K562 (cell line): Measurements from ENCODE around the gene RBM28. TPM values are rescaled to one million over a fixed set of nuclear protein-coding genes. Genes with fewer than 3 reads are reported as not detected.

Source experiments
- CBX2 ChIP-seq: fragments of 200-600 bp; sonication (generic); IDR thresholded peaks from one replicate; pipeline ENCODE4 v1.6.1; 2012; ENCODE audit warnings: mild to moderate bottlenecking, low read length, inconsistent platforms; ENCODE audit not compliant: insufficient read depth, poor library complexity, severe bottlenecking
- ERF ChIP-seq: fragments of 450-650 bp; formaldehyde crosslinking; IDR thresholded peaks from 2 replicates; pipeline ENCODE4 v1.4.0; 2020; ENCODE audit warnings: mild to moderate bottlenecking, mixed read lengths
- FUS ChIP-seq: fragments of 200-400 bp; formaldehyde crosslinking; optimal IDR thresholded peaks from 2 replicates; pipeline ENCODE3; 2017; ENCODE audit warnings: low read depth, low read length
- HDAC1 ChIP-seq, 2 experiments: fragments of 450-650 bp; IDR thresholded peaks; 2 replicates each; pipeline ENCODE4 v1.6.1; 2016 to 2017; ENCODE audit warnings: inconsistent platforms in 1 of 2, mild to moderate bottlenecking in 1 of 2, moderate library complexity in 1 of 2
- HDAC2 ChIP-seq: fragments of 450-650 bp; IDR thresholded peaks from 2 replicates; pipeline ENCODE4 v1.6.1; 2016; ENCODE audit warnings: mild to moderate bottlenecking
- MCM5 ChIP-seq: fragments of 450-650 bp; IDR thresholded peaks from 2 replicates; pipeline ENCODE4 v1.6.1; 2016; ENCODE audit warnings: low read depth
- PHF21A ChIP-seq: fragments of 450-650 bp; IDR thresholded peaks from 2 replicates; pipeline ENCODE4 v1.6.1; 2017; ENCODE audit warnings: low read depth, borderline replicate concordance
- SIRT6 ChIP-seq: IDR thresholded peaks from one replicate; pipeline ENCODE4 v1.6.1; 2012; ENCODE audit warnings: low read depth, mild to moderate bottlenecking, control low read depth, inconsistent platforms, low read length, moderate library complexity
- SMAD2 ChIP-seq: fragments of 150-350 bp; IDR thresholded peaks from 2 replicates; pipeline ENCODE4 v1.6.1; 2014; ENCODE audit warnings: low read depth, mild to moderate bottlenecking, low read length
- SMC3 ChIP-seq: conservative IDR thresholded peaks from 2 replicates; pipeline ENCODE4 v1.6.1; 2011; ENCODE audit warnings: low read depth, low read length, improper control_type of control experiment; ENCODE audit not compliant: insufficient read depth
- SREBF2 ChIP-seq: sonication (generic); formaldehyde crosslinking; IDR thresholded peaks from 2 replicates; pipeline ENCODE4 v1.4.0; 2020; ENCODE audit warnings: mild to moderate bottlenecking, missing genetic modification reagents
- ZNF197 ChIP-seq: fragments of 200-800 bp; sonication (Bioruptor generic); IDR thresholded peaks from 2 replicates; pipeline ENCODE4 v1.6.1; 2016; ENCODE audit warnings: low read depth, missing genetic modification characterization, missing compliant biosample characterization
- ZNF696 ChIP-seq: fragments of 250-450 bp; sonication (Bioruptor Pico); conservative IDR thresholded peaks from 2 replicates; pipeline ENCODE4 v1.4.0; 2020; ENCODE audit warnings: mild to moderate bottlenecking, moderate library complexity
- polyA plus RNA-seq, 8 experiments: library from polyadenylated mRNA; depleted of rRNA in 4 of 8; stranded (reverse) in 5 of 8; unstranded in 3 of 8; fragments of >200 nt; fragmentation: Nextera tagmentation in 2 of 8; fragmentation: Illumina TruSeq in 1 of 8; extraction: Ambion mirVana in 2 of 8; extraction: Trizol in 1 of 8; gene quantifications; 2 replicates each; pipeline versions ENCODE4 v1.2.1 to v1.2.3, GENCODE V29; 2011 to 2014; ENCODE audit warnings: inconsistent platforms in 1 of 8, missing spikeins in 1 of 8
- total RNA-seq, 7 experiments: library from RNA; depleted of rRNA in 6 of 7; stranded (reverse); fragments of >200 nt in 6 of 7; fragmentation: Illumina TruSeq in 2 of 7; extraction: Trizol in 2 of 7; gene quantifications; 2 replicates each; pipeline versions ENCODE4 v1.2.1 to v1.2.3, GENCODE V29; 2011 to 2021; ENCODE audit warnings: low replicate concordance in 1 of 7
- TF ChIP-seq, protein P1 (sequence below), 3 experiments: IDR thresholded peaks in 2 of 3; conservative IDR thresholded peaks in 1 of 3; 2 replicates each; pipeline ENCODE4 v1.5.1; 2011 to 2012; ENCODE audit warnings: low read length in 3 of 3, mild to moderate bottlenecking in 3 of 3, control low read depth in 2 of 3, improper control_type of control experiment in 1 of 3, inconsistent platforms in 1 of 3, low read depth in 1 of 3, mixed read lengths in 1 of 3, moderate library complexity in 1 of 3; ENCODE audit not compliant: insufficient read depth in 2 of 3
- TF ChIP-seq, protein P2 (sequence below): sonication (generic); formaldehyde crosslinking; IDR thresholded peaks from 2 replicates; pipeline ENCODE4 v1.8.1; 2022; ENCODE audit warnings: missing genetic modification reagents
- TF ChIP-seq, protein P3 (sequence below): fragments of 250-450 bp; sonication (Bioruptor Pico); IDR thresholded peaks from 2 replicates; pipeline ENCODE4 v1.8.0; 2021; ENCODE audit warnings: mild to moderate bottlenecking, moderate library complexity

The RBM28 gene
- total and polyA plus RNA-seq, 9 of the 15 experiments (the other 6 are each of a cell fraction or from before 2014, with no cell fraction given), result 65.8 to 213 (median 138) TPM

DNA sequence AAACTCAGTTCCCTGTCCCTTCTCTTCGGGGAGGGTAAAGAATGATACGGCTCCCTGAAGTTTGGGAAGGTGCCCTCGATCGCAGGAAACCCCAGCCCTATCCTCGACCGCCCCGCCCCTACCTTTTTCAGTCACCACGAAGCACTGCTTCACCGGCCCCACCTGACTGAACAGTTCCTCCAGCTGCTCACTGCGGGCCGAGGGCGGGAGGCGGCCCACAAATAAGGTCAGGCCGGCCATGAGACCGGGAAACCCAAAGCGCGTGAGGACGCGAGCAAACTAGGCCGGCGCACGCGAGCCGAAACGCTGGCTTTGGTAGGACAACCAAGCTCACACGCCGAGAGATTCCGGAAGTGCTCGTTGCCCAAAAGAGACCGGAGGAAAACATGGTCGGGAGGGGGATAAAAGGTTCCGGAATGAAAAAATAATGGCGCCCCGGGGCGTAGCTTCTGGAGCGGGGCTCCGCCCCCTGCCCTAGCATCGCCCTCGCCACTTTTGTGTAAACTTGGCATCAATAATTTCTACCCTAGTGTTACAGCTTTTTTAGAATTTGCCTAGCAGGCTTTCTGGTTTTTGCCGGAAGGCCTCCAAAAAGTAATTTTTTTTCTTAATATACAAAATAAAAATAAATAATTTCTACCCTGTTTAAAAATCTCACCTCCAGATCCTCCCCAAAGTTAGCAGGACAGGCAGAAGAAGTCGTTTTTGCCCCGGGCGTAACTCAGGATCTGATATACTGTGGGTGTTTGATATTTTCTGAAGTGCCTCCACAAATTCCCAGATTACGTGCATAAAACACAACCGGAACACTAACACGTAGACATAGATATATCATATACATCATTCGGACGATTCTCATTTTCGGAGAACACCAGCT, at the start of gene RBM28 (continued):
- TF ChIP-seq, protein P1, sequence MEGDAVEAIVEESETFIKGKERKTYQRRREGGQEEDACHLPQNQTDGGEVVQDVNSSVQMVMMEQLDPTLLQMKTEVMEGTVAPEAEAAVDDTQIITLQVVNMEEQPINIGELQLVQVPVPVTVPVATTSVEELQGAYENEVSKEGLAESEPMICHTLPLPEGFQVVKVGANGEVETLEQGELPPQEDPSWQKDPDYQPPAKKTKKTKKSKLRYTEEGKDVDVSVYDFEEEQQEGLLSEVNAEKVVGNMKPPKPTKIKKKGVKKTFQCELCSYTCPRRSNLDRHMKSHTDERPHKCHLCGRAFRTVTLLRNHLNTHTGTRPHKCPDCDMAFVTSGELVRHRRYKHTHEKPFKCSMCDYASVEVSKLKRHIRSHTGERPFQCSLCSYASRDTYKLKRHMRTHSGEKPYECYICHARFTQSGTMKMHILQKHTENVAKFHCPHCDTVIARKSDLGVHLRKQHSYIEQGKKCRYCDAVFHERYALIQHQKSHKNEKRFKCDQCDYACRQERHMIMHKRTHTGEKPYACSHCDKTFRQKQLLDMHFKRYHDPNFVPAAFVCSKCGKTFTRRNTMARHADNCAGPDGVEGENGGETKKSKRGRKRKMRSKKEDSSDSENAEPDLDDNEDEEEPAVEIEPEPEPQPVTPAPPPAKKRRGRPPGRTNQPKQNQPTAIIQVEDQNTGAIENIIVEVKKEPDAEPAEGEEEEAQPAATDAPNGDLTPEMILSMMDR (IDR thresholded peaks at IDR 0.05 in 2 of 3, conservative IDR thresholded peaks at IDR 0.05 in 1 of 3; ENCODE audit: insufficient read depth in 2 of 3, low read depth in 1 of 3, low read length in 3 of 3), result peak in 2 of 3 experiments; percentile 4 to 8; a peak in 1 of 6 replicates
- TF ChIP-seq ERF (CRISPR knock-in tag) (no peak), SIRT6 (no peak), HDAC2 (peak; percentile 98), FUS (no peak), ZNF197 (CRISPR knock-in tag) (peak; percentile 76; the same call in 1 of the 2 replicates), HDAC1 (IDR thresholded peaks at IDR 0.05) (peak; percentile 23 to 100; a peak in 2 of 4 replicates), CBX2 (no peak), PHF21A (peak; percentile 48; the same call in 1 of the 2 replicates), SMAD2 (no peak), ZNF696 (no peak), SMC3 (no peak), SREBF2 (CRISPR knock-in tag) (no peak), MCM5 (no peak)
- TF ChIP-seq, protein P2, sequence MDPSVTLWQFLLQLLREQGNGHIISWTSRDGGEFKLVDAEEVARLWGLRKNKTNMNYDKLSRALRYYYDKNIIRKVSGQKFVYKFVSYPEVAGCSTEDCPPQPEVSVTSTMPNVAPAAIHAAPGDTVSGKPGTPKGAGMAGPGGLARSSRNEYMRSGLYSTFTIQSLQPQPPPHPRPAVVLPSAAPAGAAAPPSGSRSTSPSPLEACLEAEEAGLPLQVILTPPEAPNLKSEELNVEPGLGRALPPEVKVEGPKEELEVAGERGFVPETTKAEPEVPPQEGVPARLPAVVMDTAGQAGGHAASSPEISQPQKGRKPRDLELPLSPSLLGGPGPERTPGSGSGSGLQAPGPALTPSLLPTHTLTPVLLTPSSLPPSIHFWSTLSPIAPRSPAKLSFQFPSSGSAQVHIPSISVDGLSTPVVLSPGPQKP (CRISPR knock-in tag), result 0 out of 2 replicates have a peak, but pooled peaks have one; percentile 58
- TF ChIP-seq, protein P3, sequence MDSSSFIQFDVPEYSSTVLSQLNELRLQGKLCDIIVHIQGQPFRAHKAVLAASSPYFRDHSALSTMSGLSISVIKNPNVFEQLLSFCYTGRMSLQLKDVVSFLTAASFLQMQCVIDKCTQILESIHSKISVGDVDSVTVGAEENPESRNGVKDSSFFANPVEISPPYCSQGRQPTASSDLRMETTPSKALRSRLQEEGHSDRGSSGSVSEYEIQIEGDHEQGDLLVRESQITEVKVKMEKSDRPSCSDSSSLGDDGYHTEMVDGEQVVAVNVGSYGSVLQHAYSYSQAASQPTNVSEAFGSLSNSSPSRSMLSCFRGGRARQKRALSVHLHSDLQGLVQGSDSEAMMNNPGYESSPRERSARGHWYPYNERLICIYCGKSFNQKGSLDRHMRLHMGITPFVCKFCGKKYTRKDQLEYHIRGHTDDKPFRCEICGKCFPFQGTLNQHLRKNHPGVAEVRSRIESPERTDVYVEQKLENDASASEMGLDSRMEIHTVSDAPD, result no peak
